Vagina (tissue), 2 donors: ENCODE data around the gene ARHGAP10. TPM values are rescaled to one million over a fixed set of nuclear protein-coding genes. Genes with fewer than 3 reads are reported as not detected.

Experiments
- DNase-seq, 2 donors: peaks; one replicate each; pipeline ENCODE4 v3.0.0-alpha.2; 2017; ENCODE audit errors: extremely low spot score in 2 of 2
- H3K27ac ChIP-seq: fragments of 200-600 bp; sonication (generic); one replicate; pipeline ENCODE4 v1.5.1; 2019
- H3K27me3 ChIP-seq: fragments of 200-600 bp; sonication (generic); one replicate; pipeline ENCODE4 v1.5.1; 2019
- H3K36me3 ChIP-seq, 2 donors: fragments of 200-600 bp; sonication (generic); one replicate each; pipeline ENCODE4 v1.5.1; 2017 to 2019
- H3K4me1 ChIP-seq: fragments of 200-600 bp; sonication (generic); one replicate; pipeline ENCODE4 v1.5.1; 2019
- H3K4me3 ChIP-seq, 2 donors: fragments of 200-600 bp; sonication (generic); 1 replicate in 1 of 2; 2 replicates in 1 of 2; pipeline ENCODE4 v1.5.1; 2016 to 2019
- H3K9me3 ChIP-seq: fragments of 200-600 bp; sonication (generic); one replicate; pipeline ENCODE4 v1.5.1; 2019
- POLR2A ChIP-seq, 2 donors: fragments of 450-650 bp; IDR thresholded peaks; one replicate each; pipeline ENCODE4 v1.6.1; 2017; ENCODE audit warnings: antibody characterized with exemption in 2 of 2, mild to moderate bottlenecking in 2 of 2, moderate library complexity in 2 of 2
- POLR2AphosphoS5 ChIP-seq, 2 donors: sonication (generic); formaldehyde crosslinking; IDR thresholded peaks; one replicate each; pipeline ENCODE4 v1.9.0; 2017; ENCODE audit warnings: antibody characterized with exemption in 2 of 2, mild to moderate bottlenecking in 2 of 2, low read depth in 1 of 2; ENCODE audit not compliant: insufficient read depth in 1 of 2
- intact Hi-C: fragments of 100-400 bp; cut with DNase I; formaldehyde crosslinking; loops from one replicate; pipeline ENCODE4 v1.15.1; 2023
- total RNA-seq: library from RNA; depleted of rRNA; stranded (reverse); fragments of >200 nt; gene quantifications from one replicate; pipeline ENCODE4 v1.2.3, GENCODE V29; 2016
- TF ChIP-seq, protein P1 (sequence below), 3 experiments: fragments of 450-650 bp in 2 of 3; fragments of 200-600 bp in 1 of 3; sonication (generic) in 1 of 3; IDR thresholded peaks; one replicate each; pipeline ENCODE4 v1.5.1; 2017 to 2019; ENCODE audit warnings: antibody characterized with exemption in 3 of 3, mild to moderate bottlenecking in 2 of 3, moderate library complexity in 2 of 3

Gene ARHGAP10
- total RNA-seq, 1 donor from 2014 or later: 55.5 TPM

DNA sequence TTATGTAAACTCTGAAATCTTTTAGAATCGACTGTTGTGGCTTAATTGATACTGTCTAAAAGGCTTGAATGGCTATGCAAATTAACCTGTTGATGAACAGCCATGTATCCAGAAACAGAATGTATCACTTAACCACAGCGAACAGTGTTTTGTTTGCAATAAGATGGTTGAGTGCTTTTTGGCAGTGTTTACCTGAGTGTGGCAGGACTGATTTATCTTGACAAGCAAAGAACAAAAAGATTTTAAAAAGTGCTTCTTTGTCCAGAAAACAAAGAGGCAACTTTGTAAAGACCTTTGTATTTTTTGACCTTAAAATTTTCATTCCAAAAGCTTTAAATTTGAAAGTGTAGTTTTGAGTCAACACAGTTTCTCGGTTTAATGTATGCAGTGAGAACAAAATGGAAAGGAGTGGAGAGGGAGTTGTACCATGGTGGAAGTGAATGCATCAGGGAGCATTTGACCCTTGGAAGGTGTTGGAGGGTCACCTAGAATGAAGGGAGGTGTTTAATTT lies 18.0 kb downstream of the ARHGAP10 start:
- H3K27me3 ChIP-seq: no peaks in the 10 kb centered on the region
- no peaks in the 10 kb centered on the region for H3K36me3 ChIP-seq
- TF ChIP-seq POLR2AphosphoS5 (IDR thresholded peaks at IDR 0.05; ENCODE audit: insufficient read depth in 1 of 2, low read depth in 1 of 2) (no peak), POLR2A (IDR thresholded peaks at IDR 0.05) (no peak)
- TF ChIP-seq, protein P1, sequence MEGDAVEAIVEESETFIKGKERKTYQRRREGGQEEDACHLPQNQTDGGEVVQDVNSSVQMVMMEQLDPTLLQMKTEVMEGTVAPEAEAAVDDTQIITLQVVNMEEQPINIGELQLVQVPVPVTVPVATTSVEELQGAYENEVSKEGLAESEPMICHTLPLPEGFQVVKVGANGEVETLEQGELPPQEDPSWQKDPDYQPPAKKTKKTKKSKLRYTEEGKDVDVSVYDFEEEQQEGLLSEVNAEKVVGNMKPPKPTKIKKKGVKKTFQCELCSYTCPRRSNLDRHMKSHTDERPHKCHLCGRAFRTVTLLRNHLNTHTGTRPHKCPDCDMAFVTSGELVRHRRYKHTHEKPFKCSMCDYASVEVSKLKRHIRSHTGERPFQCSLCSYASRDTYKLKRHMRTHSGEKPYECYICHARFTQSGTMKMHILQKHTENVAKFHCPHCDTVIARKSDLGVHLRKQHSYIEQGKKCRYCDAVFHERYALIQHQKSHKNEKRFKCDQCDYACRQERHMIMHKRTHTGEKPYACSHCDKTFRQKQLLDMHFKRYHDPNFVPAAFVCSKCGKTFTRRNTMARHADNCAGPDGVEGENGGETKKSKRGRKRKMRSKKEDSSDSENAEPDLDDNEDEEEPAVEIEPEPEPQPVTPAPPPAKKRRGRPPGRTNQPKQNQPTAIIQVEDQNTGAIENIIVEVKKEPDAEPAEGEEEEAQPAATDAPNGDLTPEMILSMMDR (IDR thresholded peaks at IDR 0.05): no peak
- peaks cover 21% of the 10 kb centered on the region for H3K4me1 ChIP-seq
- H3K27ac ChIP-seq: no peak overlapping the region
- H3K4me3 ChIP-seq: no peak overlapping the region
- no peak for DNase-seq
- intact Hi-C loops: no loop called here
- H3K9me3 ChIP-seq: no peaks in the 10 kb centered on the region

DNA sequence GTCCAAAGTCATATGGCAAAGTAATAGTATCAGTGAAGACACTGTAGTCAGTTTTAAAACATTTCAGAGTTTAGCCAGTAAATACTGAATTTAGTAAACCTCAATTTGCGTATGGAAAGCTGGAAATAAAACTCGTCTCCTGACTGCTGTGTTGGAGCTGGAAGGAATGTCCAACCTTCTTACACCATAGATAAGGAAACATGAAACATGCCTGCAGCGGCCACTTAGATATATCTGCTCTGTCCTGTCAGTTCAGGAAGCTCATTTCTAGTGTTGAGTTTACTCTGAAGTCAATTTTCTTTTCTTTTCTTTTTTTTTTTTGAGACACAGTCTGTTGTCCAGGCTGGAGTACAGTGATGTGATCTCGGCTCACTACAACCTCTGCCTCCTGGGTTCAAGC lies 21.2 kb downstream of the ARHGAP10 start:
- TF ChIP-seq POLR2A (IDR thresholded peaks at IDR 0.05) (no peak), POLR2AphosphoS5 (IDR thresholded peaks at IDR 0.05; ENCODE audit: insufficient read depth in 1 of 2, low read depth in 1 of 2) (no peak)
- TF ChIP-seq, protein P1 (IDR thresholded peaks at IDR 0.05): no peak
- intact Hi-C loops: no loop called here
- H3K27ac ChIP-seq: no peak overlapping the region

DNA sequence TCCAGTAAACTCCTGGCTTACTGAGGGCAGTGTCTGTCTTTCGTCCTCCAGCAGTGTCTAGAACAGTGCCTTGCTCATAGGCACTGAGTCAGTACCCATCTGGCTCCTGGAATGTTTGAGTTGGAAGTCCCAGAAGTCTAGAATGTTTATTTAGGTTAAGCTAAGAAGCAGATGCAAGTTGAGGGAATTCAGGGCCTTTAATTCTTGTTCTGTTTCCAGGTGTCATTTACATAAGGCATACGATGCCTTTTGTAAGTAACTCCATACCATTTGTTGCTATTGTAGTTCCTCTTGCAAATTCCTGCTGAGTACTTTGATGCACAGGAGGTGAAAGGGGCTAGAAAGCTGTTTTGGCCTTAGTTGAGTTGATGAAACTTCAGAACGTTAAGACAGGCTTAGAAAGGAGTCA lies 22.2 kb downstream of the ARHGAP10 start:
- H3K4me1 ChIP-seq: peaks cover 26% of the 10 kb centered on the region
- no peaks in the 10 kb centered on the region for H3K9me3 ChIP-seq
- intact Hi-C loops: no loop called here
- H3K27me3 ChIP-seq: no peaks in the 10 kb centered on the region
- H3K27ac ChIP-seq: peak overlapping the region; percentile 24
- H3K4me3 ChIP-seq: no peak overlapping the region
- TF ChIP-seq POLR2AphosphoS5 (IDR thresholded peaks at IDR 0.05; ENCODE audit: insufficient read depth in 1 of 2, low read depth in 1 of 2) (no peak), POLR2A (IDR thresholded peaks at IDR 0.05) (no peak)
- TF ChIP-seq, protein P1 (IDR thresholded peaks at IDR 0.05): no peak
- no peaks in the 10 kb centered on the region for H3K36me3 ChIP-seq
- DNase-seq: no peak

More for the DNA sequence above, 21.2 kb downstream of the ARHGAP10 start:
- no peak for DNase-seq
- Histone ChIP-seq H3K36me3 (no peaks in the 10 kb centered on the region), H3K4me3 (no peak overlapping the region), H3K4me1 (peaks cover 27% of the 10 kb centered on the region), H3K9me3 (no peaks in the 10 kb centered on the region), H3K27me3 (no peaks in the 10 kb centered on the region)

DNA sequence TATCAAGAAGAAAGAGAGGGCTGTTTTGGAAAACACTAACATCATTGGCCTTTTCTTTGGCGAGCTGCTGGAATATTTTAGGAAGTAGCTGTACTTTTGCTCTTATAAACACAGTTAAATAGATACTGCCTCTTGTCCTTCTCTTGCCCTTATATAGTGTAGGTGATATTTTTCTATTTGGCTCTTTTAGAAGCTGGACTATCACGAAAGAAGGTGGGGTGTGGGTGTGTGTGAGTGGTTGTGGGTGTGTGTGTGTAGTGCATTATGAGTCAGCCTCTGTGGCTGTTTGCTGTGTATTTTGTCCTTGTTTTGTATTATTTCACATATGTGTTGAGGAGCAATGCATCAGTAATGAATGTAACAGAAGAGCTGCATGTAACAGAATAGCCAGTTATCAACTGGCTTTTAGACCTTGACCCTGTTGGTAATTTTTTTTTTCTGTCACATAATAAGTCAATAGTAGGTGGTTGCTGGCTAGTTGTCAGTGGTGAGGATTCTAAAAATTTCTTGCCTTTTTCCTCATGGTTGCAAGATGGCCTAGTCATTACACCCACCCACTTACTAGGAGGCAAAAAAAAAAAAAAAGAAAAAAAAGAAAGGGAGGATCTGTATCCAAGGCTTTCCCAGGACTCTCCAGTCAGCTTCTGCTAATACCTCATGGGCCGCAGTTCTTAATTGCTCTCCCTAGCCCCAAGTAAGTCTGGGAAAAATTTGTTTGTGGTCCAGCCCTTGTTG lies 23.8 kb downstream of the ARHGAP10 start:
- DNase-seq: no peak
- intact Hi-C loops: no loop called here
- no peaks in the 10 kb centered on the region for H3K9me3 ChIP-seq
- TF ChIP-seq POLR2AphosphoS5 (IDR thresholded peaks at IDR 0.05; ENCODE audit: insufficient read depth in 1 of 2, low read depth in 1 of 2) (no peak), POLR2A (IDR thresholded peaks at IDR 0.05) (no peak)
- TF ChIP-seq, protein P1 (IDR thresholded peaks at IDR 0.05): no peak
- peak overlapping the region in 1 of 2 donors; percentile 11 for H3K4me3 ChIP-seq
- H3K36me3 ChIP-seq: no peaks in the 10 kb centered on the region
- H3K27ac ChIP-seq: peak overlapping the region; percentile 65
- H3K4me1 ChIP-seq: peaks cover 26% of the 10 kb centered on the region
- no peaks in the 10 kb centered on the region for H3K27me3 ChIP-seq

DNA sequence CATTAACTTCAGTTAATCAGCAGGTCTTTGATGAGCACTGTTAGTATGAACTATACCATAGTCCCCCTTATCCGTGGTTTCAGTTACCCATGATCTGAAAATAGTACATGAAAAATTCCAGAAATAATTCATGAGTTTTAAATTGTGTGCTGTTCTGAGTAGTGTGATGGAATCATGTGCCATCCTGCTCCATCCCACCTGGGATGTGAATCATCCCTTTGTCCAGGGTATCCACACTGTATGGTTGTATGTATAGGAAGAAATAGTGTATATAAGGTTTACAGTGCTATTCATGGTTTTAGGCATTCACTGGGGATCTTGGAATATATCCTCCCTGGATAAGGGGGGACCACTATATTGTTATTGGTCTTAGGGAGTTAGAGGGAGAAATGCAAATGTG lies 24.5 kb downstream of the ARHGAP10 start:
- no peaks in the 10 kb centered on the region for H3K36me3 ChIP-seq
- DNase-seq: no peak
- H3K4me3 ChIP-seq: no peak overlapping the region
- H3K9me3 ChIP-seq: no peaks in the 10 kb centered on the region
- intact Hi-C loops: no loop called here
- peak overlapping the region; percentile 65 for H3K27ac ChIP-seq
- H3K27me3 ChIP-seq: no peaks in the 10 kb centered on the region
- TF ChIP-seq POLR2A (IDR thresholded peaks at IDR 0.05) (no peak), POLR2AphosphoS5 (IDR thresholded peaks at IDR 0.05; ENCODE audit: insufficient read depth in 1 of 2, low read depth in 1 of 2) (no peak)
- TF ChIP-seq, protein P1 (IDR thresholded peaks at IDR 0.05): no peak
- H3K4me1 ChIP-seq: peaks cover 26% of the 10 kb centered on the region
